K562 (cell line): ENCODE results near the gene NPC1L1. TPM values are rescaled to one million over a fixed set of nuclear protein-coding genes. Genes with fewer than 3 reads are reported as not detected.

Source experiments
- CEBPG ChIP-seq, 3 experiments: fragments of 200-800 bp in 1 of 3; sonication (Bioruptor generic) in 1 of 3; sonication (generic) in 1 of 3; formaldehyde crosslinking in 1 of 3; IDR thresholded peaks in 2 of 3; conservative IDR thresholded peaks in 1 of 3; 2 replicates each; pipeline versions ENCODE4 v1.6.1 to v1.8.0; 2016 to 2022; ENCODE audit warnings: missing compliant biosample characterization in 2 of 3, missing genetic modification characterization in 2 of 3, mild to moderate bottlenecking in 1 of 3, missing genetic modification reagents in 1 of 3
- ELF4 ChIP-seq: fragments of 450-650 bp; formaldehyde crosslinking; IDR thresholded peaks from 2 replicates; pipeline ENCODE4 v1.4.0; 2022; ENCODE audit warnings: missing genetic modification characterization
- FOXM1 ChIP-seq, 2 experiments: fragments of 450-650 bp in 1 of 2; sonication (generic) in 1 of 2; formaldehyde crosslinking in 1 of 2; IDR thresholded peaks; 2 replicates each; pipeline versions ENCODE4 v1.6.1 to v1.9.0; 2017 to 2022; ENCODE audit warnings: low read depth in 2 of 2, mild to moderate bottlenecking in 2 of 2, missing genetic modification reagents in 1 of 2, moderate library complexity in 1 of 2
- GABPB1 ChIP-seq: sonication (generic); formaldehyde crosslinking; IDR thresholded peaks from 2 replicates; pipeline ENCODE4 v1.8.0; 2022; ENCODE audit warnings: mild to moderate bottlenecking, missing genetic modification reagents
- GTF2F1 ChIP-seq: IDR thresholded peaks from 2 replicates; pipeline ENCODE4 v1.6.1; 2011; ENCODE audit warnings: low read depth, low read length, improper control_type of control experiment
- HCFC1 ChIP-seq: IDR thresholded peaks from 2 replicates; pipeline ENCODE4 v1.6.1; 2012; ENCODE audit warnings: low read depth, low read length, improper control_type of control experiment
- HMG20B ChIP-seq: fragments of 250-450 bp; sonication (Bioruptor Pico); IDR thresholded peaks from 2 replicates; pipeline ENCODE4 v1.5.0; 2021; ENCODE audit warnings: mild to moderate bottlenecking
- HNRNPLL ChIP-seq: fragments of 200-400 bp; formaldehyde crosslinking; IDR thresholded peaks from 2 replicates; pipeline ENCODE4 v1.6.1; 2017; ENCODE audit warnings: low read length, low read depth, mild to moderate bottlenecking; ENCODE audit not compliant: poor library complexity, severe bottlenecking
- JUN ChIP-seq, 2 experiments: sonication (generic) in 1 of 2; formaldehyde crosslinking in 1 of 2; IDR thresholded peaks; 2 replicates each; pipeline versions ENCODE4 v1.6.1 to v1.8.0; 2012 to 2022; ENCODE audit warnings: borderline replicate concordance in 2 of 2, mild to moderate bottlenecking in 2 of 2, improper control_type of control experiment in 1 of 2, low read depth in 1 of 2, low read length in 1 of 2, missing genetic modification reagents in 1 of 2
- KLF10 ChIP-seq: fragments of 250-450 bp; sonication (Bioruptor Pico); IDR thresholded peaks from 2 replicates; pipeline ENCODE4 v1.6.1; 2021; ENCODE audit warnings: matching md5 sums
- POU5F1 ChIP-seq: fragments of 150-350 bp; IDR thresholded peaks from 2 replicates; pipeline ENCODE4 v1.6.1; 2014; ENCODE audit warnings: borderline replicate concordance, low read length, low read depth, mild to moderate bottlenecking; ENCODE audit not compliant: partially characterized antibody
- PRPF4 ChIP-seq: fragments of 200-400 bp; formaldehyde crosslinking; IDR thresholded peaks from one replicate; pipeline ENCODE4 v1.6.1; 2017; ENCODE audit warnings: low read length, low read depth, mild to moderate bottlenecking; ENCODE audit not compliant: insufficient read depth, poor library complexity, severe bottlenecking
- RBFOX2 ChIP-seq: fragments of 200-400 bp; formaldehyde crosslinking; IDR thresholded peaks from 2 replicates; pipeline ENCODE4 v1.6.1; 2017; ENCODE audit warnings: low read depth, mild to moderate bottlenecking, low read length, moderate library complexity
- RBM39 ChIP-seq: fragments of 200-400 bp; formaldehyde crosslinking; optimal IDR thresholded peaks from 2 replicates; pipeline ENCODE3; 2018; ENCODE audit warnings: low read depth, low read length
- SRSF7 ChIP-seq: fragments of 200-400 bp; formaldehyde crosslinking; optimal IDR thresholded peaks from 2 replicates; pipeline ENCODE3; 2017; ENCODE audit warnings: mild to moderate bottlenecking, low read depth, low read length
- USF2 ChIP-seq: sonication (generic); formaldehyde crosslinking; IDR thresholded peaks from 2 replicates; pipeline ENCODE4 v1.5.0; 2020; ENCODE audit warnings: missing genetic modification reagents
- ZBTB1 ChIP-seq: sonication (generic); formaldehyde crosslinking; IDR thresholded peaks from 2 replicates; pipeline ENCODE4 v1.8.1; 2023; ENCODE audit warnings: missing genetic modification reagents, low read depth, mild to moderate bottlenecking, borderline replicate concordance
- ZBTB43 ChIP-seq: sonication (generic); formaldehyde crosslinking; IDR thresholded peaks from 2 replicates; pipeline ENCODE4 v1.8.0; 2023; ENCODE audit warnings: mild to moderate bottlenecking, missing genetic modification reagents
- ZBTB49 ChIP-seq: sonication (generic); formaldehyde crosslinking; IDR thresholded peaks from 2 replicates; pipeline ENCODE4 v1.8.0; 2022; ENCODE audit warnings: missing genetic modification reagents, mild to moderate bottlenecking, borderline replicate concordance
- ZC3H4 ChIP-seq: sonication (generic); formaldehyde crosslinking; IDR thresholded peaks from 2 replicates; pipeline ENCODE4 v1.9.0; 2021; ENCODE audit warnings: missing genetic modification reagents, borderline replicate concordance
- ZNF23 ChIP-seq: fragments of 250-450 bp; sonication (Bioruptor Pico); IDR thresholded peaks from 2 replicates; pipeline ENCODE4 v1.4.0; 2020; ENCODE audit warnings: mild to moderate bottlenecking
- ZNF644 ChIP-seq: fragments of 200-800 bp; sonication (Bioruptor generic); IDR thresholded peaks from 2 replicates; pipeline ENCODE4 v1.6.1; 2016; ENCODE audit warnings: low read depth, missing genetic modification characterization, missing compliant biosample characterization
- polyA plus RNA-seq, 8 experiments: library from polyadenylated mRNA; depleted of rRNA in 4 of 8; stranded (reverse) in 5 of 8; unstranded in 3 of 8; fragments of >200 nt; fragmentation: Nextera tagmentation in 2 of 8; fragmentation: Illumina TruSeq in 1 of 8; extraction: Ambion mirVana in 2 of 8; extraction: Trizol in 1 of 8; gene quantifications; 2 replicates each; pipeline versions ENCODE4 v1.2.1 to v1.2.3, GENCODE V29; 2011 to 2014; ENCODE audit warnings: inconsistent platforms in 1 of 8, missing spikeins in 1 of 8
- total RNA-seq, 7 experiments: library from RNA; depleted of rRNA in 6 of 7; stranded (reverse); fragments of >200 nt in 6 of 7; fragmentation: Illumina TruSeq in 2 of 7; extraction: Trizol in 2 of 7; gene quantifications; 2 replicates each; pipeline versions ENCODE4 v1.2.1 to v1.2.3, GENCODE V29; 2011 to 2021; ENCODE audit warnings: low replicate concordance in 1 of 7

The NPC1L1 gene
- total and polyA plus RNA-seq, 9 of the 15 experiments (the other 6 are each of a cell fraction or from before 2014, with no cell fraction given), result 0.01 to 0.18 (median 0.07) TPM; not detected in 4

GRCh38 chr7:44565097-44565794 lies 24.1 kb upstream of the NPC1L1 start (continued):
- TF ChIP-seq KLF10 (CRISPR knock-in tag) (no peak), HCFC1 (0 out of 2 replicates have a peak, but pooled peaks have one; percentile 24), HMG20B (CRISPR knock-in tag) (no peak), HNRNPLL (peak; percentile 7), ZBTB49 (no peak), FOXM1 (IDR thresholded peaks at IDR 0.05; ENCODE audit: low read depth) (no peak), FOXM1 (CRISPR knock-in tag; IDR thresholded peaks at IDR 0.05; ENCODE audit: low read depth) (no peak), SRSF7 (no peak), USF2 (no peak), GTF2F1 (no peak), CEBPG (CRISPR knock-in tag; IDR thresholded peaks at IDR 0.05) (no peak), CEBPG (tag; conservative IDR thresholded peaks at IDR 0.05 in 1 of 2, IDR thresholded peaks at IDR 0.05 in 1 of 2) (no peak), ZBTB43 (CRISPR knock-in tag) (no peak), ZC3H4 (CRISPR knock-in tag) (no peak), PRPF4 (no peak), ELF4 (no peak), GABPB1 (0 out of 2 replicates have a peak, but pooled peaks have one; percentile 53), RBFOX2 (peak; percentile 47; the same call in 1 of the 2 replicates), JUN (IDR thresholded peaks at IDR 0.05; ENCODE audit: borderline replicate concordance, low read depth, low read length) (0 out of 2 replicates have a peak, but pooled peaks have one; percentile 8), JUN (CRISPR knock-in tag; IDR thresholded peaks at IDR 0.05; ENCODE audit: borderline replicate concordance) (no peak), POU5F1 (no peak), RBM39 (no peak), ZBTB1 (0 out of 2 replicates have a peak, but pooled peaks have one; percentile 39), ZNF23 (CRISPR knock-in tag) (no peak), ZNF644 (tag) (no peak)
